HUES48 (cell line): Measurements from ENCODE around the gene APOD.
"Not testable (repeated sequence)": the region's sequence is repeated elsewhere in the genome, so short reads cannot be mapped to it uniquely, and the experiment has no call there.

Experiments used
- H3K27ac ChIP-seq: one replicate; pipeline ENCODE4 v1.7.0; 2013; ENCODE audit warnings: low read depth, low read length, inconsistent platforms
- H3K27me3 ChIP-seq: 2 replicates; pipeline ENCODE4 v1.6.1; 2013; ENCODE audit warnings: mild to moderate bottlenecking, low read length; ENCODE audit not compliant: control insufficient read depth, insufficient read depth
- H3K36me3 ChIP-seq: 2 replicates; pipeline ENCODE4 v1.6.1; 2013; ENCODE audit warnings: low read length; ENCODE audit not compliant: control insufficient read depth, insufficient read depth
- H3K4me1 ChIP-seq: 2 replicates; pipeline ENCODE4 v1.6.1; 2013; ENCODE audit warnings: mild to moderate bottlenecking, low read length; ENCODE audit not compliant: control insufficient read depth, insufficient read depth
- H3K4me3 ChIP-seq: 2 replicates; pipeline ENCODE4 v1.5.1; 2013; ENCODE audit warnings: mild to moderate bottlenecking, low read depth, low read length
- H3K9ac ChIP-seq: 2 replicates; pipeline ENCODE4 v1.6.1; 2013; ENCODE audit warnings: mild to moderate bottlenecking, low read depth, low read length, moderate library complexity
- H3K9me3 ChIP-seq: 2 replicates; pipeline ENCODE4 v1.6.1; 2013; ENCODE audit warnings: low read length; ENCODE audit not compliant: control insufficient read depth, insufficient read depth

Gene APOD

DNA sequence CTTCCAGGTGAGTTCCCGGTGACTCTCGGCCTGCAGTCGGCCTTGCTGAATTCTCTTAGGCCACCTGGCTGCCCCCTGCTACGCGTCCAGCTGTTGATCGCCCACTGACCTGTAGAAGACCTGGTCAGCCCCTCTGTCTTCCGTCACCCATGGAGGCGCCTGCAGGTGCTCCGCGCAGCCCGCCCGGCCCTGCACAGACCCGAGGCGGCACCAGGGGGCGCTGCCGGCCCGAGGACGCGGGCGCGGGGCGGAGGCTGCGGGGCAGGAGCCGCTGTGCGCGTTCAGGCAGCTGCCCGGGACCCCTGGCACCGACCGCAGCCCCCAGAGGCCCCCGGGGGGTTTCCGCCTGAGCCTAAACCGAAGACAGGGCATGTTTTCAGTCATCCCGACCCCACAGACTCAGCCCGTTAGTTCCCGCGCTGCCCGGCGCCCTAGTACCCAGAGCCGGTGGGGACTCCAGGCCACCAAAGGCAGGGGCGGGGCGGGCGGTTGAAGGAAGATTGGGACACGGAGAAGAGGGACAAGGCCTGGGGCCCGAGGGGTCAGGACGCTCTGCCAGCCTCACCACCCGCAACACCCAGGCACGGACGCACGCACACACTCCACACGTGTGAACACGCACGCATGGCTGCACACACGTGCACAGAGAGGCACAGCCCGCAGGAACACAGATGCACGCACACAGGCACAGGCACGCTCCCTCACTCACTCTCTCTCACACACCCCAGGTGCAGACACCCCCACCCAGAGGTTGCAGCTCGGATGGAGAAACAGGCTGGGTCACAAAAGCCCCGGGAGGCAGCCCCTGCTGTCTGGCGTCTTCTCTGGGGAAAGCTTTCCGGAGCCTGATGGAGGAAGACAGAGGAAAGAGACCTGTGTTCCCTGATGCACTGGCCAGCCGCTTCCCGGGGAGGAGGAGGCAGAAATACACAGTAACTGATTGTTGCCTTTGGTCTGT is 41.1 kb upstream of the APOD start:
- H3K9me3 ChIP-seq, H3K4me1 ChIP-seq, H3K36me3 ChIP-seq, H3K9ac ChIP-seq, H3K27ac ChIP-seq, H3K4me3 ChIP-seq, H3K27me3 ChIP-seq: not testable (repeated sequence)

DNA sequence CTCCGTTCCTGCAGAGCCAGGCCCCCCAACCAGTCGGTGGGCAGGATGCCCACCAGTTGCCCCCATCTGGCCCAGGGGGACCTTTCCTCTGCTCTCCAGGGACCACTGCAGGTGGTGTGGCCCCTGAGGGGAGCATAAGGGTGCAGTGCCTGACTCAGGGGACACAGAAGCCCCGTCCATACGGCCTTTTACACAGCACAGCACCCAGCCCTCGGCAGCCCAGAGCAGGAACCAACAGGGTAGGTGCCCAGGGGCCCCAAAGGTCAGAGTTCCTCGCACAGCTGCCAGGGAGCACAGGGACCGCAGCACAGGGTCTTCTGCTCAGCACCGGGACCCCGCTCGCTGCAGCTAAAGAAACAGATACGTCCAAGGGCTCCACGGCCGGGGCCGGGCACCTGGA is 40.4 kb upstream of the APOD start:
- not testable (repeated sequence) for H3K4me1 ChIP-seq, H3K27me3 ChIP-seq, H3K27ac ChIP-seq, H3K36me3 ChIP-seq, H3K4me3 ChIP-seq, H3K9me3 ChIP-seq, H3K9ac ChIP-seq

DNA sequence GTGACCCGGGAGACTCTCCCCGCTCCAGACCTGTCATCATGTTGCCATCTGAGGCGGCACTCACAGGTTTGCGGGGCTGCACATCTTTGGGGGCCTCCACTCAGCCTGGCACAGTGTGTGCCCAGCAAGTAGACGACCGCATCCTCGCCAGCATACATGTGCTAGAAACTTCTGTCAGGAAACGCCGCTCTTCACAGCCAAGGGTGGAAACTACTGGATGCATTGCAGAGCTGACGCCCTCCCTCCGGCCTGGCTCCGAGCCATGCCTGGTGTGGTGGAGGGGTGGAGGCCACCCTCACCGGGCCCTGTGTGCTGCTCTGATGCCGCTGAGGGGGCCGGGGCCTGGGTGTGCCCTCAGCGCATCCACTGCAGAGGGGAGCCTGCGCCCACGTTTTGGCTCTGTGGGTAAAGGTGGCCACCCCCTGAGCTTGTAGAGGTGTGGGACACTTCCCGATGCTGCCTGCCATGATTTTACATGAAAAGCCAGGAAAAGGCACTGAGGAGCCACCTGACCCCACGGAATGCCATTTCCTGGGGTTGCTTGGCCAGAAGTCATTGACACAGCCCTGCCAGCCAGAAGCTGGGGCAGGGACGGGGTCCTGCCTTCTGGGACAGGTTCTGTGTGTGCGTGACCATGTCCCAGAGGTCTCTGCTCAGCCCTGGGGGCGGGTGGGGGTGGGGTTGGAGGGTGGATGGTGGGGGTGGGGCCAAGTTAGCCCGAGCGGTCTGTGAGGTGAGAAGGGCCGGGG is 39.7 kb upstream of the APOD start:
- H3K27ac ChIP-seq, H3K9me3 ChIP-seq, H3K36me3 ChIP-seq, H3K9ac ChIP-seq, H3K4me3 ChIP-seq, H3K27me3 ChIP-seq, H3K4me1 ChIP-seq: not testable (repeated sequence)

DNA sequence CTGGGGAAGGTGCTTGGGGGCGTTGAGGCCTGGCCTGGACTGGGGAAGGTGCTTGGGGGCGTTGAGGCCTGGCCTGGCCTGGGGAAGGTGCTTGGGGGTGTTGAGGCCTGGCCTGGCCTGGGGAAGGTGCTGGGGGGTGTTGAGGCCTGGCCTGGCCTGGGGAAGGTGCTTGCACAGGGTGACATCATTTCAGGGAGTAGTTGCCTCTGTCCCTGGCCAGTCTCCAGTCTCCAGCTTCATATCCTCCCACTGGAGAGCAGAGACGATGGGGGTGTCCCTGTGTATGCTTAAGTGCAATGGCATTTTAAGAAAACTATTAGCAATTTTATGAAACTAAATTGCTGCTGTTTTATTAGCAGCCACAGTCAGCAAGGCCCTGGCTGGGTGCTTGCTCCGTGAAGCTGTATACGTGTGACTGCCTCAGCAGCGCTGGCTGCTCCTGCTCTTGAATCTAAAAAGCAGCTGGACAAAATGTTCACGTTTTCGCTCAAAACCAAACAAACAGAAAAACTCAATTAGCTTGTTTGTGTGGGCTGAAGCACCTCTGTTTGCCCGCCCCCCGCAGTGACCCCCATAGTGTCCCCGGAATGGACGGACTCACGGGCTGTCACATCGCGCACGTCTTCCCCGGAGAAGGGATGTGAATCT is 38.9 kb upstream of the APOD start:
- H3K9me3 ChIP-seq, H3K27me3 ChIP-seq, H3K4me1 ChIP-seq, H3K4me3 ChIP-seq, H3K36me3 ChIP-seq, H3K27ac ChIP-seq, H3K9ac ChIP-seq: not testable (repeated sequence)

DNA sequence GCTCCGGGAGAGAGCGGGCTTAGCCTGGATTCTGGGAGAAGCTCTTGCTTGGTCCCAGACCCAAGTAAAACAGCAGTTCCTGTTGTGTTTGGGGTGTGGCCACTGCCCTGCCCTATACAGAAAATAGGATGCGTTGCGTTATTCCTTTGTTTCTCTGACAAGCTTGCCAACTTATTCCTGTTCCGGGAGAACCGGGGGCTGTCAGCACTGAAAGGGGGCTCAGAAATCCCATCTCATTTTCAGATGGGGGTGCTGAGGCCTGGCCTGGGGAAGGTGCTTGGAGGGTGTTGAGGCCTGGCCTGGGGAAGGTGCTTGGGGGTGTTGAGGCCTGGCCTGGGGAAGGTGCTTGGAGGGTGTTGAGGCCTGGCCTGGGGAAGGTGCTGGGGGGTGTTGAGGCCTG is 38.3 kb upstream of the APOD start:
- H3K4me1 ChIP-seq, H3K9me3 ChIP-seq, H3K36me3 ChIP-seq, H3K27ac ChIP-seq, H3K4me3 ChIP-seq, H3K9ac ChIP-seq, H3K27me3 ChIP-seq: not testable (repeated sequence)

DNA sequence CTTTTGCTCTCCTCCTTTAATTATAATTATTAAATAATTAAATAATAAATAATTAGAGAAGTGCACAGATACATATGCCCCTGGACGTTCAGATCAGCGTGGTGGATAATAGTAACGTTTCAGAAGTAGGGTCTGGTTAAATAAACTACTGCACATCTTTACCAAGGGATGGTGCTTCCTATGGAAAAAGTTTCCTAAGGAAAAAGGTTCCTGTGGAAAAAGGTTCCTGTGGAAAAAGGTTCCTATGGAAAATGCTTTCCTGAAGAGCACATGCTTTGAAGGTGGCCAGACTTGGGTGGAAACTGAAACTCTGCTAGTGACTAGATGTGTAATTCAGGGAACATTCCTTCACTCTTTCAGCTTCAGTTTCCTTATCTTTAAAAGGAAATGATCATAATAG is 37.4 kb upstream of the APOD start:
- H3K4me1 ChIP-seq, H3K9ac ChIP-seq, H3K27ac ChIP-seq, H3K9me3 ChIP-seq, H3K36me3 ChIP-seq, H3K4me3 ChIP-seq, H3K27me3 ChIP-seq: not testable (repeated sequence)

DNA sequence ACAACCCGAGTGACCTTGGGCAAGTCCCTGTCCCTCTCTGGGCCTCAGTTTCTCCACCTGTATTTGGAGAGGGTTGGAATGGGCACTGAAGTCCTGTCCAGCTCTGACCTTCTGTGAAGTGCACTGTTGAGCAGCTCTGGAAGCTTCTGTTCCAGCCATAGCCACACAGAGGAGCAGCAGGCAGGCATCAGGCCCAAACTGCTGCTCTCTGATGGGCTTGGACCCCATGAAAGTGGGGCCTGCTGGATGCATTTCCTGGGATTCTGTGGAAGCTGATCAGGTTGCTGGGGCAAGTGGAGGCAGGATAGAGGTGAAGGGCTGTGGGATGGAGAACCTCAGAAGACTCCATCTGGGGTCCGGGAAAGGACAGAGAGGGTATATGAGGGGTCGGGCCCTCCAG is 36.7 kb upstream of the APOD start:
- not testable (repeated sequence) for H3K27me3 ChIP-seq, H3K36me3 ChIP-seq, H3K9me3 ChIP-seq, H3K4me3 ChIP-seq, H3K9ac ChIP-seq, H3K27ac ChIP-seq, H3K4me1 ChIP-seq

DNA sequence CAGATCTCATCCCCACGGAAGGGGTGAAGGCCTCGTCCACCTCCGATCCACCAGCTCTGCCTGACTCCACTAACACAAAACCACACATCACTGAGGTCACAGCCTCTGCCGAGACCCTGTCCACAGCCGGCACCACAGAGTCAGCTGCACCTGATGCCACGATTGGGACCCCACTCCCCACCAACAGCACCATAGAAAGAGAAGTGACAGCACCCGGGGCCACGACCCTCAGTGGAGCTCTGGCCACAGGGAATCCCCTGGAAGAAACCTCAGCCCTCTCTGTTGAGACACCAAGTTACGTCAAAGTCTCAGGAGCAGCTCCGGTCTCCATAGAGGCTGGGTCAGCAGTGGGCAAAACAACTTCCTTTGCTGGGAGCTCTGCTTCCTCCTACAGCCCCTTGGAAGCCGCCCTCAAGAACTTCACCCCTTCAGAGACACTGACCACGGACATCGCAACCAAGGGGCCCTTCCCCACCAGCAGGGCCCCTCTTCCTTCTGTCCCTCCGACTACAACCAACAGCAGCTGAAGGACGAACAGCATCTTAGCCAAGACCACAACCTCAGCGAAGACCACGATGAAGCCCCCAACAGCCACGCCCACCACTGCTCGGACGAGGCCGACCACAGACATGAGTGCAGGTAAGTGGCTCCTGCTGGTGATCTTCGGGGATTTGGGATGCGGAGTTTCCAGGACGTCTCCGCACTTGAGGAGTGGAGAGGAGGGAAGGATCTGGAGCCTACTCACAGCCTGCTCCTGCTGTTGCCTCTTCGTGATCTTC is 36.0 kb upstream of the APOD start:
- H3K27ac ChIP-seq, H3K27me3 ChIP-seq: not testable (repeated sequence)

DNA sequence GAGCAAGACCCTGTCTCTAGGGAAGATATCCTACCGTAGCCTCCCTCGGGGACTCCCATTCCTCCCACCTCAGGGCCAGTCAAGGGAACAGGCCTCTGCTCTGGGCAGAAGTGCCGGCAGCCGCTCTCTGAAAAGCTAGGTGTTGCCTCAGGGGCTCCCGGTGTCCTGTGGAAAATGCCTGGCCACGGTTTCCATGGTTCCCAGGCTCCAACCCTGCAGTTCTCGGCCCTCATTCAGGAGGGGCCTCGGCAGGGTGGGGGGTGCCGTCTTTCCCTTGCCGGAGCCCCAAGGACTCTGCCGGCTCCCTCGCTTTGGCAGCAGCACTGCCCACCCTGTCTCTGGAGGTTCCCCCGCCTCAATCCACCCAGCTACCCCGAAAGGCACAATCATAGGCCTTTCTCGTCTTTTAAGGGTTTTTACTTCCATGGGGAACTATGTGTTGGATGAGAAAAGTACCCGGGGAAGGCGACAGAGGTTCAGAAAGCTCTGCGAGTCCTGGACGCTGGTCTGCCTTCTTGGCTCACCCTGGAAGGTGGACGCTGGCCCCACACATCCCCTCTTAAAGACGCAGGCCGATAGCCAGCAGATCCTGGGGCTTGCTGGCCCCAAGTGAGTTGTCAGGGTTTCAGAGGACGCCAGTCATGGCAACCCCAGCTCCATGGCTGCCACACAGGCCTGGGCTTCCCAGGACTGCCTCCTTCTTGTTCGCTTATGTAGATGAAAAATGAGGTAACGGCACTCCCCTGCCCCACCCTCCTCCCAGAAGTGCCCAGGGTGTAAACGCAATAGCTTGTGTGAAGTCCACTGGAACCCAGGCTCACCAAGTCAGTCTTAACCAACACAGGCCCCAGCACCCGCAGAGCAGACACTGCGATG is 34.3 kb upstream of the APOD start:
- not testable (repeated sequence) for H3K27me3 ChIP-seq, H3K4me3 ChIP-seq, H3K9ac ChIP-seq, H3K36me3 ChIP-seq, H3K4me1 ChIP-seq, H3K27ac ChIP-seq, H3K9me3 ChIP-seq

More for the DNA sequence above, 36.0 kb upstream of the APOD start:
- not testable (repeated sequence) for H3K4me1 ChIP-seq, H3K4me3 ChIP-seq, H3K36me3 ChIP-seq, H3K9ac ChIP-seq, H3K9me3 ChIP-seq

DNA sequence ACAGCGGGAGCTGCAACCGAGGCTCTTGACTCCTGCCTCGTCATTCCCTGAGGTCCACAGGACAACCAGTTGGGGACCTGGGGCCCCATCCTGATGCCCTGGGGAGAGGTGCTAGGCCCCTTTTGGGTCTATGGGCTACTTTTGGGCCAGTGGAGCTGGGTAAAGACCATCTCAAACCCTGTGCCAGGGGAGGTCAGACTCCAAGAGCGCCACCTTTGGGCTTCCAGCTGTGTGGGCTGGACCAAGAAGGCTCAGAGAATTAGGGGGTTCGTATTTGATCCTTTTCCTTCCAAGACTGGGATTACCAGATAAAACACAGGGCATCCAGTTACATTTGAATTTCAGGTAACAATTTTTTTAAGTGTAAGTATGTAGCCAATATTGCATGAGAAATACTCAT is 33.4 kb upstream of the APOD start:
- H3K9me3 ChIP-seq, H3K27ac ChIP-seq: not testable (repeated sequence)

More for the DNA sequence above, 33.4 kb upstream of the APOD start:
- H3K36me3 ChIP-seq, H3K4me3 ChIP-seq, H3K27me3 ChIP-seq, H3K4me1 ChIP-seq, H3K9ac ChIP-seq: not testable (repeated sequence)
